T-helper 1 cell (primary cell): ENCODE measurements around the gene RCCD1.

ENCODE experiments used
- DNase-seq, 5 donors: peaks; one replicate each; pipeline ENCODE4 v3.0.0-alpha.2; 2012 to 2020

Gene RCCD1

DNA sequence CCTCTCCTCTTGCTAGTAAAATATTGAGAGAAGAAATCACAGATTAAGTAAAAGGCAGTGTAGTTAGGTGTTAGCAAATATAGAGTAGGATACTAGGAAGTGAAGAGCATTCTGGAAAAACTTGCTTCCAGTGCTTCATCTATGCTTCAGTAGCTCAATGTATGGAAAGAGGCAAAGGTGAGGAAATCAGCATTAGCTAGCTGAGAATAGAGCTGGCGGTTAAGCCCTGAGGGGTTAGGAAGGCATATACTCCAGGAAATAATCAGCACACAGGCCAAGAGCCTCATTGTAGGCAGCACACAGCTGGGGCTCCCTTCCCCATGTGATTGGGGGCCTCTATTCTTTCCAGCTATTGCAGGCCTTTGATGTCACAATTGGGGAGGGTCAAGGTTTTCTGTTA lies 13.8 kb downstream of the RCCD1 start:
- no peak for DNase-seq

DNA sequence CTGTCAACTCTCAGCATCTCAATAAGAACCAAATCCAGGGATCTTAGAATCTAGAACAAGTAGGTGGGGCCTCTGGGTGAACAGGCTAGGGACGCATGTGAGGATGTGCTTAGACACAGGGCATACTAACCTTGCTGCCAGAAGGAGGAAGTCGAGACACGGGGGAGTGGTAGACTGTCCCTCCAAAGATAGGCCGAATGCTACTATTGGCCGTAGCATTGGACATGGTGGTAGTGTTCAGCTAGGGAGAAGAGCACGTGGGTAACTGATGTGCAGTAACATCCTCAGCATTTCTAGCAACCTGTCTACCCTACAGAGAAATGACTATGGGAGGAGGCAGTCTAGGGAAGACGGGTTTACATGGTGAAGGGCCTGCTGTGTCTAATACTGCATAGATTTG lies 15.6 kb downstream of the RCCD1 start:
- no peak for DNase-seq

DNA sequence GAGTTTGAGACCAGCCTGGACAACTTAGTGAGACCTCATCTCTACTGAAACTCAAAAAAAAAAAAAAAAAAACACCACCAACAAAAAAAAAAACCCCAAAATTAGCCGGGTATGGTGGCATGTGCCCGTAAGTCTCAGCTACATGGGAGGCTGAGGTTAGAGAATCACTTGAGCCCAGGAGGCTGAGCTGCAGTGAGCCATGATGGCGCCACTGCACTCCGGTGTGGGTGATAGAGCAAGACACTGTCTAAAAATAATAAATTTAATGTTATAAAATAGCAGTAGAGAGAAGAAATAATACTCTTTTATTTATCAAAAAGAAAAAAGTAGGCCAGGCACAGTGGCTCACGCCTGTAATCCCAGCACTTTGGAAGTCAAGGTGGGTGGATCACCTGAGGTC lies 17.4 kb downstream of the RCCD1 start:
- no peak for DNase-seq

DNA sequence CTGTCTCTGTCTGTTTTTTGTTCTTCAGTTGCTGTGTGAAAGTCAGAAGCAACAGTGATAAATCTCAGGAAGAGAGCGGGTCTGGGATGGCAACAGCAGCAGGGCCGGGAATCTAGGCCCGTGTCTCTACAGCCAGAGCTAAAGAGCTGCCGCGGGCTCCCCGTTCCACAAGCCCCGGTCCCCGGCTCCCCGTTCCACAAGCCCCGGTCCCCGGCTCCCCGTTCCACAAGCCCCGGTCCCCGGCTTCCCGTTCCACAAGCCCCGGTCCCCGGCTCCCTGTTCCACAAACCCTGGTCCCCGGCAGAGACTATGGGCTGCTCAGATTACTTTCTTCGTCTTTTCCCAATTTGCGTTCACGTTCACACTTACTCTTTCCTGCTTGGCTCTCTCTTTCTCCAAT lies 19.5 kb downstream of the RCCD1 start:
- no peak for DNase-seq

GRCh38 chr15:90979582-90979981 lies 24.9 kb downstream of the RCCD1 start:
- no peak for DNase-seq

- no peak for DNase-seq
These were observed 27.0 kb downstream of the RCCD1 start for GRCh38 chr15:90981681-90982080.

DNA sequence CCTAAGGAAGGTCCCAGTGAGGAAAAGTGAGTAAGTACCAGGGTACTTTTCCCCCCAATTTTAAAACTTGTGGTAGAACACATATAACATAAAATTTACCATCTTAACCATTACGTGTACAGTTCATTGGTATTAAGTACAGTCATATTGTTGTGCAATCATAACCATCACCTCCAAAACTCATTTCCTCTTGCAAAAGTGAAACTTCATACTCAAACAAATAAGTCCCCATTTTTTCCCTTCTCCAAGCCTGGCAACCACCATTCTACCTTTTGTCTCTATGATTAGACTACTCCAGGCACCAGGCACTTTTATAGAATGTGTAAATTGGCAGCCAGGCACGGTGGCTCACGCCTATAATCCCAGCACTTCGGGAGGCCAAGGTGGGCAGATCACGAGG lies 27.5 kb downstream of the RCCD1 start:
- DNase-seq, result peak in 1 of 5 donors; percentile 40

DNA sequence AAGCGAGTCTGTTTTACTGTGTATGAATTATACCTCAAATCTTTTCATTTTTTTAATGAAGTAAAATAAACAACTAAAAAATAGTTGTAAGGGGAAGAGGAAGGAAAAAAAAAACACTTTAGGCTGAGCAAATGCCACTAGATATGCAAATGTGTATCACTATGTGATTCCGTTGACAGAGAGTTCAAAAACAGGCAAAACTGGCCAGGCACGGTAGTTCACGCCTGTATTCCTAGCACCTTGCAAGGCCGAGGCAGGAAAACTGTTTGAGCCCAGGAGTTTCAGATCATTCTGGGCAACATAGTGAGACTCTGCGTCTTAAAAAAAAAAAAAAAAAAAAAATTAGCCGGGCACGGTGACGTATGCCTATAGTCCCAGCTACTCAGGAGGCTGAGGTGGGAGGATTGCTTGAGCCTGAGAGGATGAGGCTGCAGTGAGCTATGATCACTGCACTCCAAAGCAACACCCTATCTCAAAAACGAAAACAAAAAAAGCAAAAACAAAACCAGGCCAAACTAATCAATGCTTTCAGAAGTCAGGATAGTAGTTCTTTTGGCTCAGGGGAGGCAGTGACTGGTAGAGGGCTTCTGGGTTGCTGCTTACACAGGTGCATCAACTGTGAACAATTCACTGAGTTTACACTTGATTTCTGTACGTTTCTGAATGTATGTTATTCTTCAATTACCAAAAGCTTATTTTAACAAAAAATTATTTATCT lies 32.3 kb downstream of the RCCD1 start:
- DNase-seq, result peak in 1 of 5 donors; percentile 22

- no peak for DNase-seq
These were observed 33.0 kb downstream of the RCCD1 start for GRCh38 chr15:90987561-90988141.

GRCh38 chr15:90988296-90988695 lies 33.6 kb downstream of the RCCD1 start:
- DNase-seq, result no peak

GRCh38 chr15:90989040-90989768 lies 34.5 kb downstream of the RCCD1 start:
- DNase-seq, result no peak

- DNase-seq, result no peak
These were observed 35.8 kb downstream of the RCCD1 start for GRCh38 chr15:90990446-90990845.

GRCh38 chr15:90991587-90992285 lies 37.1 kb downstream of the RCCD1 start:
- no peak for DNase-seq

DNA sequence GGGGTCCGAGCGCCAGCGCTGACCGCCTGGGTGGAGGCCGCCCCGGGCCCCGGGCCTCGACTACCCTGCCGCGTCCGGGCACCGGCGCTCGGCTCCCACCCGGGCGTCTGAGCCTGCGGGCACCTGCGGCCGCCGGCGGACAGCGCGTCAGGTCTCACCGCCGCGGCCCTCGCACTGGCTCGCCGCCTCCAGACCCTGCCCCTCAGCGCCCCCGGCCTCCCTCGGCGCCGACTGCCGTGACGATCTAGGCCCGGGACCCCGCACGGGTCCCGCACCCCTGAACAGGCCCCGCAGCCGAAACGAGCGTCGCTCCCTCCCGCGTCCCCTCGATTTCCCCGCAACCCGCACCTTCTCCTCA lies 39.4 kb downstream of the RCCD1 start:
- DNase-seq, result peak in 2 of 5 donors; percentile 1 to 13

DNA sequence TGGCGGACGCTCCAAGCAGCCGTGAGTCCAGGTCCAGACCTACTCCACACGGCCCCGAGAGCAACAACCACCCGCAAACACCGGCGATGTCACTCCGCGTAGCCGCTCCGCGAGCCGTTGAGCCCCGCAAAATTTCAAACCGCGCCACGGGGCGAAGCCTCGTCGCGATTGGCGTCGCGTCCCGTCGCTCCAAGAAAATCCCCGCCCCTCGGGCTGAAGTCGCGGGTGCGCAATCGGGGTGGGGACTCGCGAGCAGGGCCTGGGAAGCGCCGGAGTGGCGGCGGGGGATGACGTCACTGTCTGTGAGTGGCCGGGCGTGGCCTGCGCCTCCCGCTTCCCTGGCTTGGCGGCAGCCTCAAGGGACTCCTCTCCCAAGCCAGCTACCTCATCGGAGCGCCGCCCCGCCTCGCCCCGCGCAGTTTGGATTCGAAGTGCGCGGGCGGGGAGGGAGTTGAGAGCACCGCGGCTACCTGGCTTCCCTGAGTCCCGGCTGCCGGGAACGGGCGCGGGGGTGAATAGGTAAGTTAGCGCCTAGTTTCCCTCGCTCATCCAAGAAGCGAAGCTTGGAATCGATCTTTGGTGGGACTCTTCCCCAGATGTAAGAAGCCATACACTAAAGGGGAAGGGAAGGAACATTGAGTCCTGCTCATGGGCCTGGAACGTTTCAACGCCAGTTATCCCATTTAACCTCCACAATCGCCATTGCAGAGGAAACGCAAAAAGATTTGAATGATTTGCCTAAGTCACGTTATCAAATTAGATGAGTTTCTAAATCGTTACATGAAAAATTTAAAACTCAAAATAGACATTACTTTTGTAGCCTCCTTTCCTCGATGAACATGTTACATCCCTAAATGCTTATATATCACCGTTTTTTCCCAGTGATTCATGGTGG lies 40.0 kb downstream of the RCCD1 start, which contains the start of gene PRC1:
Gene PRC1, minus strand, starts transcription at position 119 of the 895 bp plus-strand sequence. Its CDS starts 118 bp downstream, at position 1.
- peak; percentile 98 to 99 (median 98) for DNase-seq

DNA sequence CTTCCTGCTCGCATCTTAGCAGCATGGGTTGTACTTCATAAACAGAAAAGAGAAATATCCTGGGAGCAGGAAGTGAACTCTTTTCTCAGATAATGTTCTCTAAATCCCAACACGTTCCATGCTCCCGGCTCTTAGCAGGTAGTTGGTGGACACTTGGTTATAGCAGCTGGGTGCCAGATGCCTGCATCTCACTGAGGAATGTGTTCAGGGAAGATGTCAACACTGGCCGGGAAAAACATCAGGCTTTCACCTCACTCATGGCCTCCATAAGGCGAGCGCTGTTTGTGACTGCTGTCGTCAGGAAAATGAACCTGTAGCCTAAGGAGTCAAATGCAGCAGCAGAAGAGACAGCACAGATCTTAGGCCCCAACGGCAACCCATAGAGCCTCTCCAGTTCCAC lies 44.1 kb downstream of the RCCD1 start:
- no peak for DNase-seq

DNA sequence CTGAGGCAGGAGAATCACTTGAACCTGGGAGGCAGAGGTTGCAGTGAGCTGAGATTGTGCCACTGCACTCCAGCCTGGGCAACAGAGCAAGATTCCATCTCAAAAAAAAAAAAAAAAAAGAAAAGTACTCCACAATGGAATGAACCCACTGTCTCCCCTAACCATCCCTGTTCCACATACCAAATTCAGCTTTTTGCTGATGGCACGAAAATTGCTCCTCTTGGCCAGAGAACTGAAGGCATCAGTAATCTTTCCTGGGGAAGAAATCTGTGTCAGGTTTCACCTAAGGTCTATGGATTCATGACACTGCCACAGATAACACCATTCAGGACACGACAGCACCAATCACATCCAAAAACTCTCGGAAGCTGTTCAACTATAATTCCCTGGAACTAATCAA lies 46.5 kb downstream of the RCCD1 start:
- DNase-seq, result no peak

- no peak for DNase-seq
These were observed 52.6 kb downstream of the RCCD1 start for GRCh38 chr15:91007266-91007665.
